CD14-positive monocyte (primary cell): ENCODE results near the gene CCT6A. TPM values are rescaled to one million over a fixed set of nuclear protein-coding genes. Genes with fewer than 3 reads are reported as not detected.
"Not testable (repeated sequence)": the region's sequence is repeated elsewhere in the genome, so short reads cannot be mapped to it uniquely, and the experiment has no call there.

Experiments used
- DNase-seq, 3 donors: peaks; one replicate each; pipeline ENCODE4 v3.0.0-alpha.2; 2011 to 2022
- H2AFZ ChIP-seq: 2 replicates; pipeline ENCODE4 v1.6.0; 2012; ENCODE audit warnings: mild to moderate bottlenecking, low read depth, low read length, inconsistent platforms; ENCODE audit not compliant: insufficient read depth, poor library complexity, severe bottlenecking
- H3K27ac ChIP-seq, 2 donors: 1 replicate in 1 of 2; 2 replicates in 1 of 2; pipeline ENCODE4 v1.5.1; 2012 to 2013; ENCODE audit warnings: low read length in 2 of 2, control low read depth in 1 of 2, inconsistent platforms in 1 of 2, low read depth in 1 of 2, mild to moderate bottlenecking in 1 of 2
- H3K27me3 ChIP-seq, 2 donors: one replicate each; pipeline versions ENCODE4 v1.6.0 to v1.6.1; 2011 to 2013; ENCODE audit warnings: low read length in 2 of 2; ENCODE audit not compliant: control insufficient read depth in 2 of 2, insufficient read depth in 2 of 2
- H3K36me3 ChIP-seq, 2 donors: replicated peaks in 1 of 2; 1 replicate in 1 of 2; 2 replicates in 1 of 2; pipeline versions ENCODE4 v1.5.1 to v1.6.1; 2012 to 2013; ENCODE audit warnings: low read length in 2 of 2, control low read depth in 1 of 2, inconsistent platforms in 1 of 2, mild to moderate bottlenecking in 1 of 2; ENCODE audit not compliant: insufficient read depth in 2 of 2, control insufficient read depth in 1 of 2
- H3K4me1 ChIP-seq, 2 donors: 1 replicate in 1 of 2; 2 replicates in 1 of 2; pipeline versions ENCODE4 v1.5.1 to v1.6.1; 2012 to 2013; ENCODE audit warnings: low read length in 2 of 2, control low read depth in 1 of 2, inconsistent platforms in 1 of 2, mild to moderate bottlenecking in 1 of 2, moderate library complexity in 1 of 2; ENCODE audit not compliant: insufficient read depth in 2 of 2, control insufficient read depth in 1 of 2
- H3K4me2 ChIP-seq: replicated peaks from 2 replicates; pipeline ENCODE3; 2012; ENCODE audit warnings: low read length, moderate library complexity, mild to moderate bottlenecking; ENCODE audit not compliant: poor library complexity, severe bottlenecking; ENCODE audit errors: extremely low read depth
- H3K4me3 ChIP-seq, 3 experiments: fragments of 200-600 bp in 1 of 3; sonication (generic) in 1 of 3; replicated peaks in 1 of 3; 1 replicate in 2 of 3; 2 replicates in 1 of 3; pipeline ENCODE4 v1.5.1; 2011 to 2013; ENCODE audit warnings: low read length in 3 of 3, mild to moderate bottlenecking in 3 of 3, control low read depth in 2 of 3, low read depth in 2 of 3, inconsistent platforms in 1 of 3, moderate library complexity in 1 of 3
- H3K79me2 ChIP-seq: 2 replicates; pipeline ENCODE4 v1.6.0; 2012; ENCODE audit warnings: mild to moderate bottlenecking, control low read depth, inconsistent platforms, low read length, moderate library complexity; ENCODE audit not compliant: insufficient read depth
- H3K9ac ChIP-seq: 2 replicates; pipeline ENCODE4 v1.6.0; 2017; ENCODE audit warnings: low read length, mild to moderate bottlenecking; ENCODE audit not compliant: insufficient read depth, poor library complexity, severe bottlenecking
- H3K9me3 ChIP-seq, 2 donors: replicated peaks in 1 of 2; 1 replicate in 1 of 2; 2 replicates in 1 of 2; pipeline versions ENCODE4 v1.5.1 to v1.6.1; 2012 to 2013; ENCODE audit warnings: low read length in 2 of 2, control low read depth in 1 of 2; ENCODE audit not compliant: control insufficient read depth in 1 of 2, insufficient read depth in 1 of 2
- H4K20me1 ChIP-seq: 2 replicates; pipeline ENCODE4 v1.6.0; 2012; ENCODE audit warnings: mild to moderate bottlenecking, low read length, control low read depth, moderate library complexity; ENCODE audit not compliant: insufficient read depth
- H3K27ac Mint-ChIP-seq, 7 donors: one replicate each; pipeline ENCODE4 v1.8.0; 2020; ENCODE audit warnings: mild to moderate bottlenecking in 7 of 7, mixed read lengths in 7 of 7, moderate library complexity in 6 of 7, inconsistent platforms in 2 of 7
- H3K27me3 Mint-ChIP-seq, 3 donors: one replicate each; pipeline ENCODE4 v1.8.0; 2021 to 2022; ENCODE audit warnings: low read depth in 3 of 3, mild to moderate bottlenecking in 3 of 3, mixed read lengths in 3 of 3, moderate library complexity in 3 of 3, inconsistent platforms in 1 of 3
- H3K36me3 Mint-ChIP-seq, 2 donors: one replicate each; pipeline ENCODE4 v1.8.0; 2020; ENCODE audit warnings: mixed read lengths in 2 of 2, inconsistent platforms in 1 of 2, mild to moderate bottlenecking in 1 of 2
- H3K4me1 Mint-ChIP-seq: one replicate; pipeline ENCODE4 v1.8.0; 2020; ENCODE audit warnings: mild to moderate bottlenecking, mixed read lengths
- H3K4me3 Mint-ChIP-seq, 2 donors: one replicate each; pipeline ENCODE4 v1.8.0; 2020; ENCODE audit warnings: mild to moderate bottlenecking in 2 of 2, mixed read lengths in 2 of 2, moderate library complexity in 1 of 2
- H3K9me3 Mint-ChIP-seq, 7 donors: one replicate each; pipeline ENCODE4 v1.8.0; 2020 to 2022; ENCODE audit warnings: mixed read lengths in 7 of 7, mild to moderate bottlenecking in 6 of 7, moderate library complexity in 6 of 7, inconsistent platforms in 2 of 7
- WGBS: methylation state at CpG from one replicate; pipeline ENCODE4 v1.1.5; 2013; ENCODE audit warnings: missing lambda C conversion rate; ENCODE audit not compliant: insufficient coverage; 5-methylcytosine and 5-hydroxymethylcytosine counted together
- intact Hi-C, 2 donors: fragments of 100-400 bp; cut with micrococcal nuclease; formaldehyde crosslinking; loops; one replicate each; pipeline versions ENCODE4 v1.15.0 to v1.15.1; 2023
- polyA plus RNA-seq, 3 donors: library from polyadenylated mRNA; depleted of rRNA in 1 of 3; unstranded in 2 of 3; stranded (reverse) in 1 of 3; fragments of 300-500 nt in 2 of 3; fragments of >200 nt in 1 of 3; fragmentation: Illumina TruSeq in 2 of 3; gene quantifications; 1 replicate in 2 of 3; 2 replicates in 1 of 3; pipeline ENCODE4 v1.2.3, GENCODE V29; 2012 to 2021
- TF ChIP-seq, protein P1 (sequence below): fragments of 200-600 bp; IDR thresholded peaks from one replicate; pipeline ENCODE4 v1.8.0; 2022; ENCODE audit warnings: antibody characterized with exemption, mild to moderate bottlenecking

The CCT6A gene
- polyA plus RNA-seq, 3 donors = 62.3 to 81.4 (median 63.3) TPM

DNA sequence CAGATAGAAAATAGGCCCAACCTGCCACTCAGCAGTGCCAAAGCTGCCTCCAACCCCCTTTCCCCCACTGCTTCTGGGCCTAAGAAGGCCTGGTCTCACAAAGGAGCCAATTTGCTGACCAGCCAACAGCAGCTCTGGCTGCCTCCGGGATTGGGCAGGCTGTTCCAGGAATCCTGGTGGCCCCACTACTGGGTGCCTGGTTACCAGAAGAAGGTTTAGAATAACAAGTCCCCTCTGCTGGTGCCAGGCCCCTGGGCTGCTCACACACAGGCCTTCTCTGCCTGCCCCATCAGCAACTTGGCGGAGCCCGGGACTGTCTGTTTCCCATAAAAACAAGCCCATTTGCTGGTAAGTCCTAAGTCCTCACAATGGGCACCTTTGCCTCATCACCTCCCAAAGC is 40.0 kb downstream of the CCT6A start:
- intact Hi-C loops = no loop called here
- Histone ChIP-seq H3K27ac (no peak overlapping the region), H3K36me3 (peaks cover 2 to 7% of the 10 kb centered on the region in 2 donors), H2AFZ (no peak overlapping the region), H3K27me3 (no peaks in the 10 kb centered on the region), H3K4me1 (no peaks in the 10 kb centered on the region), H3K79me2 (no peaks in the 10 kb centered on the region), H4K20me1 (no peaks in the 10 kb centered on the region), H3K4me2 (no peak overlapping the region), H3K9me3 (no peaks in the 10 kb centered on the region), H3K4me3 (no peak overlapping the region), H3K9ac (no peak overlapping the region)
- no peak for DNase-seq
- H3K4me3 Mint-ChIP-seq = no peak overlapping the region
- peak overlapping the region in 1 of 7 donors; percentile 21 for H3K27ac Mint-ChIP-seq
- peaks cover 7 to 12% of the 10 kb centered on the region in 2 donors for H3K36me3 Mint-ChIP-seq
- H3K4me1 Mint-ChIP-seq = no peaks in the 10 kb centered on the region
- WGBS = 93% methylated on average over 3 of the region's 3 CpGs
- peaks cover 0 to 3% (median 0%) of the 10 kb centered on the region in 3 donors for H3K27me3 Mint-ChIP-seq
- peaks cover 0 to 3% (median 0%) of the 10 kb centered on the region in 7 donors for H3K9me3 Mint-ChIP-seq
- TF ChIP-seq, protein P1, sequence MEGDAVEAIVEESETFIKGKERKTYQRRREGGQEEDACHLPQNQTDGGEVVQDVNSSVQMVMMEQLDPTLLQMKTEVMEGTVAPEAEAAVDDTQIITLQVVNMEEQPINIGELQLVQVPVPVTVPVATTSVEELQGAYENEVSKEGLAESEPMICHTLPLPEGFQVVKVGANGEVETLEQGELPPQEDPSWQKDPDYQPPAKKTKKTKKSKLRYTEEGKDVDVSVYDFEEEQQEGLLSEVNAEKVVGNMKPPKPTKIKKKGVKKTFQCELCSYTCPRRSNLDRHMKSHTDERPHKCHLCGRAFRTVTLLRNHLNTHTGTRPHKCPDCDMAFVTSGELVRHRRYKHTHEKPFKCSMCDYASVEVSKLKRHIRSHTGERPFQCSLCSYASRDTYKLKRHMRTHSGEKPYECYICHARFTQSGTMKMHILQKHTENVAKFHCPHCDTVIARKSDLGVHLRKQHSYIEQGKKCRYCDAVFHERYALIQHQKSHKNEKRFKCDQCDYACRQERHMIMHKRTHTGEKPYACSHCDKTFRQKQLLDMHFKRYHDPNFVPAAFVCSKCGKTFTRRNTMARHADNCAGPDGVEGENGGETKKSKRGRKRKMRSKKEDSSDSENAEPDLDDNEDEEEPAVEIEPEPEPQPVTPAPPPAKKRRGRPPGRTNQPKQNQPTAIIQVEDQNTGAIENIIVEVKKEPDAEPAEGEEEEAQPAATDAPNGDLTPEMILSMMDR = no peak

DNA sequence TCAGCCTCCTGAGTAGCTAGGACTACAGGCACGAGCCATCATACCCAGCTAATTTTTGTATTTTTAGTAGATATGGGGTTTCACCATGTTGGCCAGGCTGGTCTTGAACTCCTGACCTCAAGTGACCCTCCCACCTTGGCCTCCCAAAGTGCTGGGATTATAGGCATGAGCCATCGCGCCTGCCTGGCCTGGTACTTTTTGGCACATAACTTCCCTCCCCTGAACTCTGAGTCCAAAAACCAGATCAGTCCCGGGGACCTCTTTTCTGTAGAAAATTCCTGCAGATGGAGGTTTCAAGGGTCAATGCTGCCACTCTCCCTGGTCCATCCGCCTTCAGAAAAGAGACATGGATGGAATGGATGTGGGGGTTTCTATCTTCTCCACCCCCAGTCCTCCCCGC is 40.8 kb downstream of the CCT6A start:
- H3K79me2 ChIP-seq, H3K27me3 ChIP-seq, intact Hi-C loops, H3K27me3 Mint-ChIP-seq, H4K20me1 ChIP-seq, H2AFZ ChIP-seq, H3K4me1 ChIP-seq, H3K27ac Mint-ChIP-seq, H3K4me2 ChIP-seq, H3K9me3 Mint-ChIP-seq, H3K9ac ChIP-seq, H3K27ac ChIP-seq, H3K4me1 Mint-ChIP-seq, H3K36me3 ChIP-seq, H3K4me3 ChIP-seq, H3K9me3 ChIP-seq, DNase-seq, H3K4me3 Mint-ChIP-seq: not testable (repeated sequence)
- WGBS = no CpG with 5 or more reads among the region's 6 CpGs
- H3K36me3 Mint-ChIP-seq = peaks cover 7 to 12% of the 10 kb centered on the region in 2 donors
